Muscle layer of colon (tissue), 2 donors: ENCODE data around the gene MTNR1B.

ENCODE experiments used
- H3K27ac ChIP-seq: one replicate; pipeline ENCODE4 v1.7.0; 2013; ENCODE audit warnings: low read depth, mild to moderate bottlenecking, low read length, moderate library complexity
- H3K27me3 ChIP-seq, 2 donors: one replicate each; pipeline ENCODE4 v1.7.0; 2013; ENCODE audit warnings: low read length in 2 of 2, mild to moderate bottlenecking in 2 of 2; ENCODE audit not compliant: insufficient read depth in 2 of 2, control insufficient read depth in 1 of 2
- H3K36me3 ChIP-seq: one replicate; pipeline ENCODE4 v1.7.0; 2013; ENCODE audit warnings: mild to moderate bottlenecking, low read length; ENCODE audit not compliant: insufficient read depth
- H3K4me1 ChIP-seq: one replicate; pipeline ENCODE4 v1.7.0; 2013; ENCODE audit warnings: mild to moderate bottlenecking, low read length; ENCODE audit not compliant: insufficient read depth
- H3K4me3 ChIP-seq, 2 donors: one replicate each; pipeline ENCODE4 v1.7.0; 2013; ENCODE audit warnings: low read length in 2 of 2, low read depth in 1 of 2, mild to moderate bottlenecking in 1 of 2, moderate library complexity in 1 of 2
- H3K9ac ChIP-seq: one replicate; pipeline ENCODE4 v1.7.0; 2013; ENCODE audit warnings: low read length
- H3K9me3 ChIP-seq: one replicate; pipeline ENCODE4 v1.7.0; 2013; ENCODE audit warnings: mild to moderate bottlenecking, low read length
- donor health status: abdominal sarcoma.
- donor health status: Adenocarcinoma of cecum.

MTNR1B gene

DNA sequence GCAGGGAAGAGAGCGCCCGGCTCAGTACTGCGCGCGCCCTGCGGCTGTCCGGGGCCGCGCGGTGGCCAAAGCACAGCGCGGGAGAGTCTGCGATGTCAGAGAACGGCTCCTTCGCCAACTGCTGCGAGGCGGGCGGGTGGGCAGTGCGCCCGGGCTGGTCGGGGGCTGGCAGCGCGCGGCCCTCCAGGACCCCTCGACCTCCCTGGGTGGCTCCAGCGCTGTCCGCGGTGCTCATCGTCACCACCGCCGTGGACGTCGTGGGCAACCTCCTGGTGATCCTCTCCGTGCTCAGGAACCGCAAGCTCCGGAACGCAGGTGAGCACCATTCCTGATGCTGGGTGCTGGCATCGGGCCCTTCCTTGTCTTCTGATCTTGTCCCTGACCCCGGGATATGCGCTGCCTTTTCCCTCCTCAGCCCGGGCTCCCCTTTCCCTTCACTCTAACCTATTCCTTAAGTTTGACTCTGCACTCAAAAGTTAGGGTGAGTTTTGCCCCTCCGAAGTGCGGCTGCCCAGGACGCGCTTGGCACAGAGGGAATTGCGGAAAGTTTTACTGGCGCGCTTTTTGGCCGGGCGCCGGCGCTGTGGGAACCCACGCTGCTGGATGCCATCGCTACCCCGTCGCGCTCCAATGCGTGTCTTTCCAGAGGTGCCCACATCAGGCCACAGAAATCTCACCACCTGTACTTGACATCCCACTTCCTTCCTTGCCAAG is at the start of gene MTNR1B:
MTNR1B (plus strand) TSS at position 18 of the 714 bp plus-strand sequence; CDS start at position 93, 75 bp downstream.
- no peak within 1 kb of the TSS for H3K4me3 ChIP-seq
- no peaks in the 10 kb centered on the region for H3K4me1 ChIP-seq
- no peaks in the 10 kb centered on the region for H3K36me3 ChIP-seq
- peaks cover 0 to 17% of the 10 kb centered on the region in 2 donors for H3K27me3 ChIP-seq
- H3K27ac ChIP-seq, result no peak within 1 kb of the TSS
- H3K9ac ChIP-seq, result no peak within 1 kb of the TSS
- no peaks in the 10 kb centered on the region for H3K9me3 ChIP-seq

DNA sequence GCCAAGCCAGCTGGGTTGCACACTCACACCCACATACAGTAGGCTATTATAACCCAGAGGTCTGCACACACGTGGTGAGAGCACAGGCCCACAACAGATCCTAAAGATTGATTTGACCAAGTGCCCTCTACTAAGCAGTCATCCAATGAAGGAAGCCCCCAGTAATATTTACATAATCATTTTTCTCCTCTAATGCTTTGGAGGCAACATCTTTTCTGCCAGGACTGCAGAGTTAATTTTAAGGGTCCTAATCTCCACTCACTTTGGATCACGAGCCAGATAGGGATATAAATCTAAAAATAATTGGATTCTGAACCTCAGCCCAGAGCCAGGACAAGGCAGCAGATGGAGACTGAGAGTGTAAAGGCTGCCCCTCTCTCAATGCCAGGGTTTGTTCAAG is 49.1 kb upstream of the MTNR1B start:
- Histone ChIP-seq H3K9me3 (no peaks in the 10 kb centered on the region), H3K4me1 (no peaks in the 10 kb centered on the region), H3K27ac (no peak overlapping the region), H3K9ac (no peak overlapping the region), H3K36me3 (no peaks in the 10 kb centered on the region), H3K27me3 (no peaks in the 10 kb centered on the region), H3K4me3 (no peak overlapping the region)

DNA sequence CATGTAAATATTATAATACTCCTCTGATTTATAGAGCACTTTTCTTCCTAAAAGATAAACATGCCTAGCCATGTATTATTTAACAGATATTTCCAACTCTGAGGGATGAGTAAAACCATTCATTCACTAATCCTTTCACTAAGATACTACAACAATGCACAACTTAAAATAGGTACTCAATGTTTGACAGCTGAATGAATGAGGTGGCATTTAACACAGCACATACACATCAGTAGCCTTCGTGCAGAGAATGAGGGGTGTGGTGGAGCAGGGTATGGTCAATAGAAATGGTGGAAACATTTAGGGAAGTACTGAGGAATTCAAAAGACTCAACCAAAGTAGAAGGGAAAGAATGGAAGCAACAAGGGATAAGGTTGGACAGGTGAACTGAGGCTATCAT is 46.7 kb upstream of the MTNR1B start:
- Histone ChIP-seq H3K27me3 (no peaks in the 10 kb centered on the region), H3K4me3 (no peak overlapping the region), H3K27ac (no peak overlapping the region), H3K9ac (no peak overlapping the region), H3K36me3 (no peaks in the 10 kb centered on the region), H3K4me1 (no peaks in the 10 kb centered on the region), H3K9me3 (no peaks in the 10 kb centered on the region)

DNA sequence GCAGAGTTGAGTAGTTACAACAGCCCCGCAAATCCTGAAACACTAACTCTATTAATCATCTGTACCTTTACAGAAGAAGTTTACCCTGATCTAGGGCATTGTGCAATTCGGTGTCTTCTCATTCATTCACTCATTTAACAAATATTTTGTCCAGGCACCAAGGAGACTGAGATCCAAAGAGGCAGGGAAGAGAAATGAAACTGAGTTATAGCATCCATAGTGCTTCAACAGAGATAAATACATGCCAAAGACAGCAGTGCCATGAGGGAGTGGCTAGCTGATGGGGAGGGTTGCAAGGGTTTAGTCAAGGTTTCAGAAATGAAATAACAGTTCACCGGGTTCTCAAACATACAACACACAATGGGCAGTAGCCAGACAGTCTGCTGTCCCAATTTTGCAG is 40.2 kb upstream of the MTNR1B start:
- Histone ChIP-seq H3K27ac (no peak overlapping the region), H3K4me3 (no peak overlapping the region), H3K36me3 (no peaks in the 10 kb centered on the region), H3K4me1 (no peaks in the 10 kb centered on the region), H3K9ac (no peak overlapping the region), H3K9me3 (no peaks in the 10 kb centered on the region), H3K27me3 (no peaks in the 10 kb centered on the region)

DNA sequence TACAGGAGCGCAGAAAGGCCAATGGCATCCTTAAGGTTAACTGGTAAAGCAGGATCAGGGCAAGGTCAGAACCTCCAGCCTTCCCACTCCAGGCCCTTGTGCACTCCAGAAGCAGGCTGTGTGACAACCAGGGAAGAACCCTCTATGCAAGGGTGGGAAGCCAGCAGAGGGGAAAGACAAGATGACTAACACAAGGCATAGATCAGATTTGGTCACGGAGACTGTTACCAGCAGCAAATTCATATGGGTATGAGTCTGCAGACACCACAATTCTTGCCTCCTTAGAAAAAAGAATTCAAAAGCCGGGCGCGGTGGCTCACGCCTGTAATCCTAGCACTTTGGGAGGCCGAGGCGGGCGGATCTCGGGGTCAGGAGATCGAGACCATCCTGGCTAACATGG is 39.8 kb upstream of the MTNR1B start:
- no peak overlapping the region for H3K9ac ChIP-seq

DNA sequence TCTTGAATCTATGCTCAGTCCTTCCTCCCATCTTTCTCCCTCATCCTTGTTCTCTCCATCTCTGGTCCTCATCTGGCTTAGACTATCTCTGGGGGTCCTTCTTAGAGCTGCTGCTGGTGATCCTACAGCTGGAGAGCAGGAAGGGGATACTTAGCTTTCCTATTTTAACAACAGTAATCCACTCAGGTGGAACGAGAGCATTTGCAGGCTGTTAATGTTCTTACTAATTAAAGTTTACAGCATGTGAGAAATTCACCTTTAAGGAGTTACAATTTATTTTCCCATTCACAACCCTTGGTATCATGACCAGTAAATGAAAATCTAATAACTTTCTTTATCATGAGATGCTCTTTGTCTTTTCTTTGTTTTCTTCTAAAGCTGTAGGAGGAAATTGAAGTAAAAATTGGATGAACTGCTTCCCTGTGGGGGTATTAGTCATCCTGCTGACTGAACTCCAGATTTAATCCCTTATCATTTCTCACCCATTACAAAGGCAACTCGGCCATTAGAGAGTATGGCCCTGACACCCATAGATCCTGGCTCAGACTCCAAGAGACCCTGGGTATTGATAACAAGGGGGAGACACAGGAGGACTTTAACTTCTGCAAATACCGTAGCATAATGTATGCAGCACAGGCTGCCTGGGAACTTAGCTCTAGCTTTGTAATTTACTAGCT is 37.6 kb upstream of the MTNR1B start:
- Histone ChIP-seq H3K4me1 (no peaks in the 10 kb centered on the region), H3K9ac (no peak overlapping the region), H3K27ac (no peak overlapping the region), H3K36me3 (no peaks in the 10 kb centered on the region), H3K27me3 (no peaks in the 10 kb centered on the region), H3K4me3 (no peak overlapping the region), H3K9me3 (no peaks in the 10 kb centered on the region)

More for the DNA sequence above, 39.8 kb upstream of the MTNR1B start:
- H3K36me3 ChIP-seq, result no peaks in the 10 kb centered on the region
- no peak overlapping the region for H3K27ac ChIP-seq
- no peaks in the 10 kb centered on the region for H3K4me1 ChIP-seq
- H3K9me3 ChIP-seq, result no peaks in the 10 kb centered on the region
- H3K4me3 ChIP-seq, result no peak overlapping the region
- no peaks in the 10 kb centered on the region for H3K27me3 ChIP-seq

DNA sequence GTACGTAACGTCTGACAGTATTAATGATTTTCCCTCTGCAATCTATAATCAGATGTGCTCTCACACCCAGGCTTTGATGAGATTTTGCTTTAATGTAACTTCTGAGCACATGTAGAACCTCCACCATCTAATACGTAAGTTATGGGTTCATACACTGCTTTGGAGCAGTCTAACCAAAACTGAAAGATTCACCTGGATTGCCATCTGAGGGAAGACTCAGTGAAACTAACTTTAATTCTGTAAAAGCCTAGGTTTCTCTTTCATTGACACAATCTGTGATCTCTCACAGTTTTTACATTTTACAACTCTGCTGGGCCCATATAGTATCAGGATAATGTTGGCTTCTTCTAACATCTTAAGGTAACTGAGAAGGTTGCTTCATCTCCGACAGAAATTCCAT is 30.1 kb upstream of the MTNR1B start:
- Histone ChIP-seq H3K4me1 (no peaks in the 10 kb centered on the region), H3K4me3 (no peak overlapping the region), H3K27ac (no peak overlapping the region), H3K27me3 (no peaks in the 10 kb centered on the region), H3K9me3 (no peaks in the 10 kb centered on the region), H3K9ac (no peak overlapping the region), H3K36me3 (no peaks in the 10 kb centered on the region)

DNA sequence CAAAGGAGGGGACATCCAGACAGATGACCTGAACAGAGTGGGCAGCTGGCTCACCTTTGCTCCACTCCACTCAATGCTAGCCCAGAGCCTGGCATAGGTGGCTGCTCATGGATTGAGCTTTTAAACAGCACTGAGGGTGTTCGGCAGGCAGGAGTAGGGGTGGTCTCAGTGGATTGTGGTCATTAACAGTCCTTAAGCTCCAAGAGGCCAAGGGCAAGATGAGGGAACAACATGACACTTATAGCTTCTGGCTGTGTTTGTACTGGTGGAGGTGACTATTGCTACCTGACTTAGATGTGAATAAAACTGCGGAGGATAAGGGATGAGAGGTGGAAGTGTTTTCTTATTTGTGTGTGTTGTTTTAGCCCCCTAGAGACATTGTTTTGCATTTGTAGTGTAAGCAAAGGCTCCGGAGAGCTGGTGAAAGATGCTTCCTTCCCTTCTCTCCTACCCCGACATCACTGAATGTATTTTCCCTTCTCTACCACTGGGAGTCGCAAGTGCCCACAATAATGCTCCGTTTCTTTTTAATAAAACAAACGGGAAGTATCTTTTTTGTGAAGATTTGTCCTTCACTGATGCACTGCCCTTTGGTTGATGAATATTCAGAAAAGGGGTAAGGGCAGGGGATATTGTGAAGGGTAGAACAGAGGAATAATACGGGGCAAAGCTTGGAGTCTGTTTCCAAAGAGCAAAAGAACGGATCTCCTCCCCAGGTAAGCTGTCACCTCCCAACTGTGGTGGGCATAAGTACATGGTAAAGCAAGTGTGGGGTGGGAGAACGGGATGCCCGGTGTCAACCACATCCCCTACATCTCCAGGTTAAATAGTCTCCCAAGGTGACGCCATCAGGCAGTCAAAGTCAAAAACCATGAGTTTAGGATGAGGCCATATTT is 27.5 kb upstream of the MTNR1B start:
- Histone ChIP-seq H3K4me3 (no peak overlapping the region), H3K9me3 (no peaks in the 10 kb centered on the region), H3K36me3 (no peaks in the 10 kb centered on the region), H3K4me1 (no peaks in the 10 kb centered on the region), H3K27me3 (no peaks in the 10 kb centered on the region), H3K9ac (no peak overlapping the region), H3K27ac (no peak overlapping the region)

DNA sequence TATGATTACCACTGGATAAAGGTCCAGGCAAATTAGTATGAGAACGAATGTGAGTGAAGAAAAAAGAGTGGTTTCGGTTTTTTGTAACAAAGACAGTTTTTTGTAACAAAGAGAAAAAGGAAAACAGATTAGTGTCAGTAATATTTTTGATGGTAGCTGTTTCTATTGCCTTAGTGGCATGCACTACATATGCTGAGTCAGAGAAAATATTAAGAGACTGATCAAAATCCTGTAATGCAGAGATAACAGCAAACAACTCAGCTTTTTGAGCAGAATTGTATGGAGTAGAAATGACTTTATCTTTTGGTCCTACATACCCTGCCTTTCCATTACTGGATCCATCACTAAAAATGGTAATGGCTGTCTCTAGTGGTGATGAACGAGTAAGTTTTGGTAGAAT is 22.7 kb upstream of the MTNR1B start:
- H3K4me3 ChIP-seq, result no peak overlapping the region
- H3K4me1 ChIP-seq, result no peaks in the 10 kb centered on the region
- no peak overlapping the region for H3K9ac ChIP-seq
- H3K9me3 ChIP-seq, result no peaks in the 10 kb centered on the region
- no peak overlapping the region for H3K27ac ChIP-seq
- H3K36me3 ChIP-seq, result no peaks in the 10 kb centered on the region
- no peaks in the 10 kb centered on the region for H3K27me3 ChIP-seq

DNA sequence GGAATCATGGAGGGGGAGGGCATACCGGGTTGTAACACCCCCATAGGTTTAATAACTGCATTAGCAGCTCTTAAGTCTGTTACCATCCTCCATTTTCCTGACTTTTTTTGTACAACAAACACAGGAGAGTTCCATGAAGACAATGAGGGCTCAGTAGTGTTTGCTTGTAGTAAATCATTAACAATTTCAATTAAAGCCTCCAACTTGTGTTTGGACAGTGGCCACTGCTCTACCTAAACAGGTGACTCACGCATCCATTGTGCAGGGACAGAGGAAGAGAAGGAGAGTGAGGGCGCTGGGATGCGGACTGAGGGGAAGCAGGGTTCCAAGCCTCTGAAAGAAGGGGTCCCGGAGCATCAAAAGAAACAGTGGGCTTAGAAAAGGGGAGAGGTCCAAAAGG is 21.3 kb upstream of the MTNR1B start:
- Histone ChIP-seq H3K9ac (no peak overlapping the region), H3K27ac (no peak overlapping the region), H3K4me3 (no peak overlapping the region), H3K27me3 (no peaks in the 10 kb centered on the region), H3K36me3 (no peaks in the 10 kb centered on the region), H3K9me3 (no peaks in the 10 kb centered on the region), H3K4me1 (no peaks in the 10 kb centered on the region)

DNA sequence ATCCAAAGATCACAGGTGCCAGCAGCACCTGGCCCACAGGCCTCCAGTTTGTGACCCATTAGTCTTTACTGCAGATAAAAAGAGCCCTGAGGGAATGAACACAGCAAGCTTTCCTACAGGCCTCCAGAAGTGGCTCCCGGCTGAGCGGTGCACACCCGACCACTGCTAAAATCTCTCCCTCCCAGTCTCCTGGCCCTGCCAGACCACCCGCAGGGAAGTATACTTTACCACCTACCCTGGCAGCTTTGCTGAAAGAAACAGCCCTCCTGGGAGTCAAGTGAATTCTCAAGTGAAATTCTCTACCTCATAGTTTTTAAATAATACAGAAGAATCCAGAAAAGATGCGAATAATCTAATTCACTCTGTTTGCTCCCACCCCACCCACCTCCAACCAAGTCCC is 15.4 kb upstream of the MTNR1B start:
- Histone ChIP-seq H3K9ac (no peak overlapping the region), H3K4me3 (no peak overlapping the region), H3K9me3 (no peaks in the 10 kb centered on the region), H3K36me3 (no peaks in the 10 kb centered on the region), H3K4me1 (no peaks in the 10 kb centered on the region), H3K27me3 (no peaks in the 10 kb centered on the region), H3K27ac (no peak overlapping the region)
